Pancreas (tissue), 10 donors: ENCODE results near the gene NR2F1-AS1. TPM values are rescaled to one million over a fixed set of nuclear protein-coding genes. Genes with fewer than 3 reads are reported as not detected.
"Not testable (repeated sequence)": the region's sequence is repeated elsewhere in the genome, so short reads cannot be mapped to it uniquely, and the experiment has no call there.

ENCODE experiments used
- ATAC-seq, 4 donors: fragments of 200-7000 bp; cut with Tn5 transposase; one replicate each; pipeline versions ENCODE4 v1.8.0 to v1.9.1; 2020; ENCODE audit warnings: mild to moderate bottlenecking in 4 of 4, moderate library complexity in 4 of 4
- DNase-seq, 6 donors: peaks; one replicate each; pipeline ENCODE4 v3.0.0-alpha.2; 2020
- FAIRE-seq: peaks from 2 replicates; lab custom pipeline; 2012; peaks lifted over from hg19 to GRCh38; lab: Jason Lieb, UNC
- H3K27ac ChIP-seq, 4 donors: fragments of 200-600 bp; sonication (generic); 1 replicate in 3 of 4; 2 replicates in 1 of 4; pipeline versions ENCODE4 v1.5.0 to v1.8.0; 2020
- H3K27me3 ChIP-seq, 4 donors: fragments of 200-600 bp; one replicate each; pipeline ENCODE4 v1.8.0; 2021
- H3K36me3 ChIP-seq, 3 donors: fragments of 200-600 bp; sonication (generic) in 1 of 3; one replicate each; pipeline versions ENCODE4 v1.5.0 to v1.8.0; 2020 to 2021
- H3K4me1 ChIP-seq, 3 donors: fragments of 200-600 bp; one replicate each; pipeline ENCODE4 v1.8.0; 2021
- H3K4me3 ChIP-seq, 4 donors: fragments of 200-600 bp; sonication (generic) in 2 of 4; one replicate each; pipeline versions ENCODE4 v1.5.0 to v1.8.0; 2020 to 2021
- H3K9me3 ChIP-seq, 4 donors: fragments of 200-600 bp; one replicate each; pipeline ENCODE4 v1.8.0; 2021
- CTCF ChIP-seq, 4 donors: fragments of 200-600 bp; sonication (generic) in 3 of 4; IDR thresholded peaks; one replicate each; pipeline versions ENCODE4 v1.5.0 to v1.8.0; 2021; ENCODE audit warnings: antibody characterized with exemption in 4 of 4
- WGBS, 2 donors: extraction: QIAGEN DNeasy Blood & Tissue Kit; methylation state at CpG; one replicate each; pipeline ENCODE4 v1.1.7; 2013; 5-methylcytosine and 5-hydroxymethylcytosine counted together
- intact Hi-C, 3 donors: fragments of 100-400 bp; cut with DNase I; formaldehyde crosslinking; loops; one replicate each; pipeline versions ENCODE4 v1.11.1 to v1.14.2; 2022
- polyA plus RNA-seq, 2 donors: library from polyadenylated mRNA; stranded (reverse); fragments of 200-250 nt; gene quantifications; one replicate each; pipeline ENCODE4 v1.2.3, GENCODE V29; 2013
- total RNA-seq, 6 donors: library from RNA; stranded (reverse); fragmentation: NEBNext Ultra II Directional in 4 of 6; extraction: Animal tissue kit (Norgen Biotek cat#: 25700) in 4 of 6; gene quantifications; one replicate each; pipeline versions ENCODE4 v1.2.1 to v1.2.4, GENCODE V29; 2021 to 2023
- donor health status: healthy with polysubstance abuse.
- donor health status: DM: no; HTN: no; CAD: no; lungs with moderate emphysema.
- donor health status: DM: no; HTN: no; CAD: no.
- donor health status: control.
- donor health status: control.
- donor health status: Bipolar disorder and iron deficiency.
- donor health status: DM: yes; HTN: yes; CAD: no.
- donor health status: DM: no; HTN: no; CAD: no.
- donor health status: DM: no; HTN: no; CAD: no.
- donor health status: DM: yes; HTN: yes; CAD: no.

NR2F1-AS1 gene
- total and polyA plus RNA-seq, 8 donors: 0.65 to 4.4 (median 2.1) TPM

- Histone ChIP-seq H3K27ac (no peak overlapping the region), H3K4me1 (peaks cover 0 to 2% (median 0%) of the 10 kb centered on the region in 3 donors), H3K4me3 (no peak overlapping the region), H3K36me3 (no peaks in the 10 kb centered on the region), H3K27me3 (peaks cover 0 to 12% (median 5%) of the 10 kb centered on the region in 4 donors), H3K9me3 (no peaks in the 10 kb centered on the region)
- TF ChIP-seq CTCF (IDR thresholded peaks at IDR 0.05): no peak
- ATAC-seq (no peak), FAIRE-seq (no peak), DNase-seq (no peak)
- 83% methylated on average over 13 of the region's 13 CpGs for WGBS, 2 donors
- intact Hi-C loops: no loop called here
Observed at GRCh38 chr5:93569300-93570160, 11.5 kb downstream of the NR2F1-AS1 start.

DNA sequence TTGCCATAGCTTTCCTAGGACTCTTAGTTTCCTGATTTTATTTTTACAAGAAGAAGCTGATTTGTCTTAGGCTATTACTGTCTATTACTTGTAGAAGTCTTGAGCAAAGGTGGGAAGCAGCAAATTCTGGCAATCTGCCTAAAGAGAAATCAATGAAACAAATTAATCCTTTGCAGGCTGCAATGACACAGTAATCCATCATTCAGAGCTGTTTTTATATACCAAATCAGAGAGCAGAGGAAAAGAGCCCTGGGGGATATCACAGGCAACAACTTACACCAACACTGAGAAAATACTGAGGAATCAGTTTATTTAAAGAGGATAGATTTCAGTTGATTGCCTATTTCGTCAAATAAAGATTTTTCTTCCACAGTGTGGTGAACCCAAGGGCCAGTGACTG is 13.6 kb downstream of the NR2F1-AS1 start:
- H3K27me3 ChIP-seq: peaks cover 0 to 12% (median 5%) of the 10 kb centered on the region in 4 donors
- no peak overlapping the region for H3K4me3 ChIP-seq
- no peak overlapping the region for H3K27ac ChIP-seq
- FAIRE-seq: no peak
- no peak for TF ChIP-seq CTCF (IDR thresholded peaks at IDR 0.05)
- no peaks in the 10 kb centered on the region for H3K36me3 ChIP-seq
- DNase-seq: no peak
- ATAC-seq: no peak
- H3K9me3 ChIP-seq: no peaks in the 10 kb centered on the region
- intact Hi-C loops: no loop called here
- H3K4me1 ChIP-seq: no peaks in the 10 kb centered on the region
- 49 to 50% methylated on average over 1 of the region's 1 CpG for WGBS, 2 donors

DNA sequence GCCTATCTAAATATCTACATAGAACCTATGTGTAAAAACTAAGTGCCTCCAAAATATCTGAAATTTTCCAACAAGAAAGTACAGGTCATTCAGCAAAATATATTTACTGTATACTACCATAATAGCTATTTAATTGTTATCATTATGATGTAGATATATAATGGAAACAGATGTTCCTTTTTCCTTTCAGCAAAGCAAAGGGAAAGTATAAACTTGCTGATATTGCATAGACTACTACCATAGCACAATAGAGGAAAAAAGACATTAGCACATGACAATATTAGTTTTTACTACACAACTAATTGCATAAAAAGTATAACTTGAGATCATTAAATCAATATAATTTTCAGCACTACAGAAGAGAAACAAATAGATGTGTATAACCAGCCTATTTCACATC is 14.9 kb downstream of the NR2F1-AS1 start:
- Histone ChIP-seq H3K36me3 (no peaks in the 10 kb centered on the region), H3K4me3 (no peak overlapping the region), H3K27me3 (peaks cover 0 to 4% (median 2%) of the 10 kb centered on the region in 4 donors), H3K27ac (no peak overlapping the region), H3K9me3 (no peaks in the 10 kb centered on the region), H3K4me1 (no peaks in the 10 kb centered on the region)
- no peak for TF ChIP-seq CTCF (IDR thresholded peaks at IDR 0.05)
- DNase-seq: no peak
- ATAC-seq: no peak
- no peak for FAIRE-seq
- intact Hi-C loops: no loop called here

DNA sequence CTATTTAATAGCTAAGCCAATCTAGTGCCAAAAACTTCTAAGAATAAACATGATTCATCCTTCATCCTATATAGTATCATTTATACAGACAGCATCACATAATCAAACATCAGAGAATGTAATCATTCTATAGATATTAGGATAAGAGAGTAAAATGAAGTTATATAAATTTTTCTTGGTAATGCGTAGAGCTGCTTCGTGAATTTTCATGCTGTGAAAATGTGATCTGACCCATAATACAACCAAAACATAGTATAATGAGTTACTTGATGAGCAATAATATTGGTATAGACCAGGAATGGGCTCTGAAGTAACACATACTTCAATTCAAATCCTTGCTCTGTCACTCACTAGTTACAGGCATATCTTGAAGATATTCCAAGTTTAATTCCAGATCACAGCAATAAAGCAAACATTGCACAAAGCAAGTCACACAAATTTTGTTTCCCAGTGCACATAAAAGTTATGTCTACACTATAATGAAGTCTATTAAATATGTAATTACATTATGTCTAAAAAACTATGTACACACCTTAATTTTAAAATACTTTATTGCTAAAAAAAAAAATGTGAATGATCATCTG is 23.9 kb downstream of the NR2F1-AS1 start:
- Histone ChIP-seq H3K4me1 (no peaks in the 10 kb centered on the region), H3K9me3 (no peaks in the 10 kb centered on the region), H3K36me3 (no peaks in the 10 kb centered on the region), H3K27me3 (no peaks in the 10 kb centered on the region), H3K4me3 (no peak overlapping the region), H3K27ac (no peak overlapping the region)
- DNase-seq (no peak), ATAC-seq (no peak), FAIRE-seq (no peak)
- intact Hi-C loops: no loop called here
- no peak for TF ChIP-seq CTCF (IDR thresholded peaks at IDR 0.05)
- 84 to 94% methylated on average over 2 of the region's 2 CpGs for WGBS, 2 donors

- H3K27me3 ChIP-seq, H3K4me1 ChIP-seq, DNase-seq, H3K4me3 ChIP-seq, ATAC-seq, H3K27ac ChIP-seq, H3K36me3 ChIP-seq, FAIRE-seq, intact Hi-C loops, H3K9me3 ChIP-seq: not testable (repeated sequence)
- WGBS, 2 donors: 89 to 94% methylated on average over 3 of the region's 3 CpGs
Observed at GRCh38 chr5:93549594-93549993, 31.4 kb downstream of the NR2F1-AS1 start.
